Measurements from ENCODE around the gene IER2.

Gene IER2, protein sequence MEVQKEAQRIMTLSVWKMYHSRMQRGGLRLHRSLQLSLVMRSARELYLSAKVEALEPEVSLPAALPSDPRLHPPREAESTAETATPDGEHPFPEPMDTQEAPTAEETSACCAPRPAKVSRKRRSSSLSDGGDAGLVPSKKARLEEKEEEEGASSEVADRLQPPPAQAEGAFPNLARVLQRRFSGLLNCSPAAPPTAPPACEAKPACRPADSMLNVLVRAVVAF

DNA sequence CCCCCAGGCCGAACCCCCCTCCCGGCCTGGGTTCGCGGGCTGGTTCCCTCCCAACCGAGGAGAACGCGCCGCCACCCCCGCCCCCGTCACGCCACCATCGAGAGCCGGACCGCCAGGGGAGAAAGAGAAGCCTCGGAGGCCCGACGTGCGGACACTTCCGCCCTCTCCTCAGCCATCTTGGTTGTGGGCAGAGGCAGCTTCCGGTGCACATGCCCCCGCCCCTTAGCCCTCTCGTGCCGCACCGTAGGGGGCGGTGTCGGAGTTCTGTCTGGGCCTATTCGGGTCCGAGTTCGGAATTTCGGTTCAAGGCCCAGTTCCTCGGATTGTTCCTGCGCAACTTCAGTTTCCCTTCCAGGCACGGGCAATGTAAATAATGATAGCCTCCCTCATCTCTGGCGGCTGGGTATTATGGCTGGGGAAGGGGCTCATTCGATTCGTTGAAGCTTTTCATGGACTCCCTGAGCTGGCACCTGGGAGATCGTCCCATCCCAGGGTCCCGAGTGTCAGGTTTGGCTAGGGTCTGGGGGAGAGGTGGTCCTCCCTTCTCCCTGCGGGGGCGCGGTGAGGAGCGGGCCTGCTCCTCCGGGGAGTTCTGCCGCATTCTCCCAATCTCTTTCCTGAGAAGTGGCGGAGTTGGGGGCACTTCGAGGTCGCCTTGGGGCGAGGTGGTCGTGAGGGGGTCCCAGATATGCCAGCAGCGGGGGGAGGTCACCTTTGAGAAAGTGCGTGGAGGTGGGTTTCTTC, at the start of gene IER2, which contains the start of gene STX10:
TSS of gene IER2 (plus strand) at position 225 of the 744 bp plus-strand sequence. CDS start 2,776 bp downstream, outside the sequence.
TSS of gene STX10 (minus strand) at position 189 of the 744 bp plus-strand sequence. CDS start 202 bp downstream, outside the sequence.
- Histone ChIP-seq H3K9ac (ENCODE audit: insufficient read length, low read depth) (peak within 1 kb of the TSS; percentile 98), H3K36me3 (ENCODE audit: insufficient read depth, insufficient read length, low read length) (peaks cover 17% of the 10 kb centered on the region), H3K4me3 (ENCODE audit: insufficient read length, low read depth) (peak within 1 kb of the TSS; percentile 83), H3K27me3 (ENCODE audit: insufficient read depth, insufficient read length) (no peaks in the 10 kb centered on the region), H3K9me3 (ENCODE audit: insufficient read depth, low read length) (no peaks in the 10 kb centered on the region), H3K4me1 (ENCODE audit: insufficient read depth, insufficient read length) (peaks cover 3% of the 10 kb centered on the region)
- TF ChIP-seq YY1 (IDR thresholded peaks at IDR 0.05; ENCODE audit: insufficient read depth, insufficient read length) (peak; percentile 97), SUZ12 (IDR thresholded peaks at IDR 0.05; ENCODE audit: extremely low read depth, insufficient read depth, insufficient read length) (no peak)
- DNase-seq (ENCODE audit: low read depth, low spot score), result peak; percentile 85

DNA sequence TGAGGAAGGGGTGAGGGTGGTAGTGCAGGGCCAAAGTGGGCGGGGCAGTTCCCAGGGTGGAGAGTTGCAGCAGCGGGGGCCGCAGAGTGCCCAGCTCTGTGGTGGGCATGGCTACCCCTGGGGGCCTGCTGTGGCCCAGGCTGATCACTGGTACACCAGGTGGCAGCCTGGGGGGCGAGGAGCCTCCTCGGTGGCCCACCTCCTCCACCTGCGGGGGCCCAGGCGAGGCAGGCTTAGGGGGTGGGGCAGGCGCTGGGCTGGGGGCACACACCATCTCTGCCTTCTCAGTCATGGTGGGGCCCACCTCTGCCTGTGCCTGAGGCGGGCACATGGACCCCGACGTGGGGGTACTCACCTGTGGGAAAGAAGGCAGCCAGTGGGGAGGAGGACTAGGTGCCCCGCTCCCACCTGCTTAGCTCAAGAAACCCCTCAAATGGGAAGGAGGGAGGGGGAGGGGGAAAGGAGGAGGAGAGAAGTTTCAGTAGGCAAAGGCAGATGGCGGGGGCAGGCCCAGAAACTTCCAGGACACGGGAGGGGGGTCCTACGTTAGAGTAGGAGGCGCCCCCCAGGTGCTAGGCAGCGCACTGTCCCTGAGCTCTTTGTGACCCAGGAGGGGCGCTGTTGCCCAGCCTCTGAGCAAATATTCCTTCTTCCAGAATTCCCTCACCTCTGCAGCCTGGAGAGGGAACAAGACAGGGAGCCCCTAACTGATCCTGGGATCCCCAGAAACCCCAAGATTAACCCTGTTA, 49.2 kb upstream of the IER2 start:
- no peak overlapping the region for H3K4me3 ChIP-seq (ENCODE audit: insufficient read length, low read depth)
- no peak overlapping the region for H3K9ac ChIP-seq (ENCODE audit: insufficient read length, low read depth)
- peaks cover 9% of the 10 kb centered on the region for H3K4me1 ChIP-seq (ENCODE audit: insufficient read depth, insufficient read length)
- TF ChIP-seq SUZ12 (IDR thresholded peaks at IDR 0.05; ENCODE audit: extremely low read depth, insufficient read depth, insufficient read length), result no peak
- no peak for TF ChIP-seq YY1 (IDR thresholded peaks at IDR 0.05; ENCODE audit: insufficient read depth, insufficient read length)
- TF ChIP-seq ZNF274 (IDR thresholded peaks at IDR 0.05; ENCODE audit: low read depth, low read length), result no peak
- peaks cover 22% of the 10 kb centered on the region for H3K36me3 ChIP-seq (ENCODE audit: insufficient read depth, insufficient read length, low read length)
- no peaks in the 10 kb centered on the region for H3K9me3 ChIP-seq (ENCODE audit: insufficient read depth, low read length)
- DNase-seq (ENCODE audit: low read depth, low spot score), result no peak
- peaks cover 23% of the 10 kb centered on the region for H3K27me3 ChIP-seq (ENCODE audit: insufficient read depth, insufficient read length)

DNA sequence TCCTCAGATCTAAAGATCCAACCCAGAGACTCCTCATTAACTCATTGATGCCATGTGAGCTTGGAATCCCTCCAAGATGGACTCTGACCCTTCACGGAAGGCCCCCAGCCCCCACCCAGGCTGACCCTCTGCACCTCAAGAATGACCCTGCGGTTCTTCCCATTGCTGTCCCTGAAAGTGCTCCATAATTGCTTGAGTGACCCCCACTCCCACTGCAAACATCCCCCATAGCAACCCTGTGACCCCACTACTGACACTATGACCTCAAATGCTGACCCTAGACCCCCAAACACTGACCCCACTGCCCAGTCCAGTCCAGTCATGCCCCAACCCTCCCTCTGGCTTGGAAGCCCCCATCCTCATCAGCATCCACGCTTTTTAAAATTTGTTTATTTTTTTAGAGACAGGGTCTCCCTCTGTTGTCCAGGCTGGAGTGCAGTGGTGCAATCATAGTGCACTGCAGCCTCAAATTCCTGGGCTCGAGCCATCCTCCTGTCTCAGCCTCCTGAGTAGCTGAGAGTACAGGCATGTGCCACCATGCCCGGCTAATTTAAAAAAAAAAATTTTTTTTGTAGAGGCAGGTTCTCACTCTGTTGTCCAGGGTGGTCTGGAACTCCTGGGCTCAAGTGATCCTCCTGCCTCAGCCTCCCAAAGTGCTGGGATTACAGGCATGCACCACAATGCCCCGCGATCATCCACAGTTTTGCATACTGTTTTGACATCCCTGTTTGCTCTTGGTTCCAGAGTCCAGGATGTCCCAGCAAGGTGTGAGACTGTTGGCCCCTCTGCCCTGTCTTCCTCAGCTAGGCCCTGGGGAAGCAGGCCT, 48.4 kb upstream of the IER2 start:
- Histone ChIP-seq H3K4me1 (ENCODE audit: insufficient read depth, insufficient read length) (peaks cover 9% of the 10 kb centered on the region), H3K9me3 (ENCODE audit: insufficient read depth, low read length) (no peaks in the 10 kb centered on the region), H3K9ac (ENCODE audit: insufficient read length, low read depth) (no peak overlapping the region), H3K4me3 (ENCODE audit: insufficient read length, low read depth) (no peak overlapping the region), H3K36me3 (ENCODE audit: insufficient read depth, insufficient read length, low read length) (peaks cover 25% of the 10 kb centered on the region), H3K27me3 (ENCODE audit: insufficient read depth, insufficient read length) (peaks cover 19% of the 10 kb centered on the region)
- no peak for DNase-seq (ENCODE audit: low read depth, low spot score)
- TF ChIP-seq SUZ12 (IDR thresholded peaks at IDR 0.05; ENCODE audit: extremely low read depth, insufficient read depth, insufficient read length) (no peak), ZNF274 (IDR thresholded peaks at IDR 0.05; ENCODE audit: low read depth, low read length) (no peak), YY1 (IDR thresholded peaks at IDR 0.05; ENCODE audit: insufficient read depth, insufficient read length) (no peak)

DNA sequence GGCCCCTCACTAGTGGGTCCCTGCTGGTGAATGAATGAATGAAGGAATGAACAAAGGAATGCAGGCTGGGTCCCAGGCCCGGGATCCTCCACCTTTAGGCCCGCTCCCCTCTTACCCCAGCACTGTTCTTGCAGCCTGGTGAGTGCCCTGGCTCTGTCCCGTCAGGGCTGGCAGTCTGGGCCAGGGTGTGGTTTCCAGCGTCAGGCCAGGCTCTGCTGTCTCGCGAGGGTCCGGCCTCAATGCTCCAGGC, 47.9 kb upstream of the IER2 start:
- no peak for TF ChIP-seq ZNF274 (IDR thresholded peaks at IDR 0.05; ENCODE audit: low read depth, low read length)
- no peak for TF ChIP-seq YY1 (IDR thresholded peaks at IDR 0.05; ENCODE audit: insufficient read depth, insufficient read length)
- no peak for TF ChIP-seq SUZ12 (IDR thresholded peaks at IDR 0.05; ENCODE audit: extremely low read depth, insufficient read depth, insufficient read length)

DNA sequence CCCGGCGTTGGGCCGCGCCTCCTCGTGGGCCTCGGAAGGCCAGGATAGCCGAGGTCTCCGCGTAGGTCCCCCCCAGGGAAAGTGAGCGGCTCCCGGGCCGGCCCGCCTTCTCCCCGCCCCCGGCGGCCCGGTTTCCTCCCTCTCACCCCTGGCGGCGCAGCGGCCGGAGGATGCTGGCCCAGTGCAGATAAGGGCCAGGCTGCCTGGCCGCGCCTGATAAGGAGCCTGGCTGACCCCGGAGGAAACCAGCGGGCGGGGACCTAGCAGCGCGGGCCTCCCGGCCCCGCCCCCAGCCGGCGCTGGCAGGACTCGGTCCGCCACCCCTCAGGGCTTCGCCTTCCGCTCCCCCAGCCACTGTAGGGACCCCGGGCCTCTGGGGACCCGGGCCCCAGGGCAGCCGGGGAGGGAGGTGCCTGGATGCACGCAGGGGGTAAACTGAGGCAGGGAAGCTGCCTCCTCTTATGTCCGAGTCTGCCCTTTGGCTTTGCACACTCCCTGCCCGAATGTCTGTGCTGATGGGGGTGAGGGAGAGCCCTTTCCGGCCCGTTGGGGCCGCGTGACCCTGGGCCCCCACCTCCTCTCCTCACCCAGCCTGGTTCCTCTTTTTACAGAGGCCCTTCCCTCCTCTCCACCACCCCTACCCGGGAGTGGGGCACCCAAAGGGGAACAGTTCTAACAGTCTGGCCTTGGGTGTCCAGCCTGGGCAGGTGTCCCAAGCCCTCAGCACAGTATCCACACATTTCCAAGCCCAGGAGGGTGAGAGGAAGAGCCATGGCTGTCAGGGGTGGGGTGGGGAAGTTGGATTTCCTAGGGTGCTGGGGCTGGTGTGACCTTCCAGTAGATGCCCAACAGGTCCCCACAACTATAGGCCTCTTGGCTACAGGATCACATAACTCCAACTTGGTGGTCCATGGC, 47.3 kb upstream of the IER2 start, which contains the start of gene LYL1:
TSS of gene LYL1 (minus strand) at position 193 of the 915 bp plus-strand sequence. CDS start 1,687 bp downstream, outside the sequence.
- Histone ChIP-seq H3K9me3 (ENCODE audit: insufficient read depth, low read length) (no peaks in the 10 kb centered on the region), H3K36me3 (ENCODE audit: insufficient read depth, insufficient read length, low read length) (peaks cover 32% of the 10 kb centered on the region), H3K4me3 (ENCODE audit: insufficient read length, low read depth) (no peak within 1 kb of the TSS), H3K9ac (ENCODE audit: insufficient read length, low read depth) (no peak within 1 kb of the TSS), H3K27me3 (ENCODE audit: insufficient read depth, insufficient read length) (peaks cover 10% of the 10 kb centered on the region), H3K4me1 (ENCODE audit: insufficient read depth, insufficient read length) (peaks cover 9% of the 10 kb centered on the region)
- TF ChIP-seq ZNF274 (IDR thresholded peaks at IDR 0.05; ENCODE audit: low read depth, low read length) (no peak), YY1 (IDR thresholded peaks at IDR 0.05; ENCODE audit: insufficient read depth, insufficient read length) (no peak), SUZ12 (IDR thresholded peaks at IDR 0.05; ENCODE audit: extremely low read depth, insufficient read depth, insufficient read length) (no peak)
- no peak for DNase-seq (ENCODE audit: low read depth, low spot score)

More for the DNA sequence above, 47.9 kb upstream of the IER2 start:
- Histone ChIP-seq H3K9ac (ENCODE audit: insufficient read length, low read depth) (no peak overlapping the region), H3K9me3 (ENCODE audit: insufficient read depth, low read length) (no peaks in the 10 kb centered on the region), H3K27me3 (ENCODE audit: insufficient read depth, insufficient read length) (peaks cover 14% of the 10 kb centered on the region), H3K4me3 (ENCODE audit: insufficient read length, low read depth) (no peak overlapping the region), H3K4me1 (ENCODE audit: insufficient read depth, insufficient read length) (peaks cover 9% of the 10 kb centered on the region), H3K36me3 (ENCODE audit: insufficient read depth, insufficient read length, low read length) (peaks cover 27% of the 10 kb centered on the region)
- DNase-seq (ENCODE audit: low read depth, low spot score), result no peak
